Erythroblast (primary cell): ENCODE results near the gene TRAM2.

ENCODE experiments used
- GATA1 ChIP-seq: IDR thresholded peaks from 2 replicates; pipeline ENCODE4 v1.6.1; 2011; ENCODE audit warnings: low read depth, mild to moderate bottlenecking, control low read depth, low read length, moderate library complexity
- POLR2A ChIP-seq: IDR thresholded peaks from 2 replicates; pipeline ENCODE4 v1.6.1; 2011; ENCODE audit warnings: mild to moderate bottlenecking, low read length

GRCh38 chr6:52595000-52595795, 18.3 kb upstream of the TRAM2 start:
- TF ChIP-seq POLR2A (no peak), GATA1 (no peak)
